NCI-H2107 (cell line): ENCODE measurements around the gene R3HCC1L.

Experiments
- DNase-seq: peaks from one replicate; lab custom pipeline; 2025; lab: John Stamatoyannopoulos, UW

Gene R3HCC1L

GRCh38 chr10:98276311-98276710 is 141.9 kb downstream of the R3HCC1L start:
- no peak for DNase-seq

GRCh38 chr10:98285416-98285815 is 151.0 kb downstream of the R3HCC1L start:
- DNase-seq = no peak

DNA sequence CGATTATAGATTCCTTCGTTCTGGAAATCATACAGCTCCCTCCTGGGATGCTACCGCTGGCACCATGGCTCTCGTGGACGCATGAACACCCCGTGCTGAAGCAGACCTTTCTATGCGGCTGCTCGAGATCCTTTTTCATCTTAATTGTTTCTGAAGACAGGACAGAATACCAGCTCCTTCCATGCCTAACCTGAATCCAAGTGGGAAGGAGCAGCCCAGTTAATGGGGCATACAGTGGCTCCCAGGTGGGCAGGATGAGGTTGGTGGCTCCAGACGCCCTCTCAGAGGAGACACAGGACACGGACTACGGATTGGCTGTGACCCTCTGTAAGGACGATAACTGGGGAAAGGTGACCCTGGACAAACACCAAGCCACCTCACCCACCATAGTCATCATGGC is 152.0 kb downstream of the R3HCC1L start:
- no peak for DNase-seq

GRCh38 chr10:98287321-98287720 is 152.9 kb downstream of the R3HCC1L start:
- no peak for DNase-seq

DNA sequence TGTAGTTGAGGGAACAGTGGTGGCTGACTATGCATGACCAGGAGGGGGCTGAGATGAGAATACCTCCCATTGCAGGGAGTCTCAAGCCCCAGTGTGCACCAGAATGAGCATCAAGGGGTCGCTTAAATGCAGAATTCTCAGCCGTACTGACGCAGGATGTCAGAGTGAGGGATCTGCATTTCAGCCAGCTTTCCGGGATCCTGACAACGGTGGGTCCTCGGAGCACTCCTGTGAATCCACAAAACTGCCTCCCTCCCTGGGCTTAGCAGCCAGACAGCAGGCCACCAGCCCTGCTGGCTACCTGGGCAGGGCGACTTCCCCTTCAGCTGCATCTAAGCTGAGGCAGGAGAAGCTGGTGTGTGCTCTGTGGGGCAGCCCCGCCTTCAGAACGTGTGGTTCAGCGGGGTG is 155.3 kb downstream of the R3HCC1L start:
- no peak for DNase-seq

GRCh38 chr10:98292971-98293370 is 158.5 kb downstream of the R3HCC1L start:
- no peak for DNase-seq

DNA sequence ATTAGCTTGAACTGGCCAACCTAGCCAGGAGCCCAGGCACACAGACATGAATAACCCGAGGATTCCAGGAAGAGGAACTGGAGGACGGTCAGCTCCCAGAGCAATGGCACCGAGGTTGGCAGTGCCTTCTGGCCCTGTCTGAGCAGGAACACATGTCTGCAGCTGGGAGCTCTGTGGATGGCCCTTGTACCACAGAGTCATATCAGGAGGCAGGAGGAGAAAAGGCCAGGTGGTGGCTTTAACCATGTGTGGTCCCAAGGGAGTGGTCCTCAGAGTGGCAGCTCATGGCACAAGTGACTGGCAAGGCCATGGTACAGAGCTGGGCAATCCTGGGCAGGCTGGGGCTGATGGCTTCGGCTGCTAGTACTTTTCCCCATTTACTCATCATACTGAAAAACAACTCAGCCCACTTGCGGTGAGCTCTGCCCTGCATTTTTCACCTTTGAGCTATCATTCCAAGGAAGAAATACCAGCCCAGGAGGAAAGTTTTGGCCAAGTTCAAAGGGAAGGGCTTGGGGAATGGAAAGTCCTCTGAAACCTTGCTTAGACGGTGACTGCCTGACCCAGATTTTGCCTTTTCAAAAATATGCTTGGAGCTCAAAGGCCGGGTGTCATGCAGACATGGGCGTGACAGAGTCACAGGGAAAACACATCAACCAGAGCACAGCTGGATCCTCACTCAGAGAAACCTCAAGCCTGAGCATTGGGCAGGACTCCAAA is 159.3 kb downstream of the R3HCC1L start:
- peak; percentile 7 for DNase-seq

- no peak for DNase-seq
Measured at GRCh38 chr10:98294270-98294627, 159.8 kb downstream of the R3HCC1L start.
